COLO668 (cell line): ENCODE results near the gene LGR5.

ENCODE experiments used
- DNase-seq: peaks from one replicate; lab custom pipeline; 2025; ENCODE audit not compliant: unreplicated experiment; lab: John Stamatoyannopoulos, UW

LGR5 gene

DNA sequence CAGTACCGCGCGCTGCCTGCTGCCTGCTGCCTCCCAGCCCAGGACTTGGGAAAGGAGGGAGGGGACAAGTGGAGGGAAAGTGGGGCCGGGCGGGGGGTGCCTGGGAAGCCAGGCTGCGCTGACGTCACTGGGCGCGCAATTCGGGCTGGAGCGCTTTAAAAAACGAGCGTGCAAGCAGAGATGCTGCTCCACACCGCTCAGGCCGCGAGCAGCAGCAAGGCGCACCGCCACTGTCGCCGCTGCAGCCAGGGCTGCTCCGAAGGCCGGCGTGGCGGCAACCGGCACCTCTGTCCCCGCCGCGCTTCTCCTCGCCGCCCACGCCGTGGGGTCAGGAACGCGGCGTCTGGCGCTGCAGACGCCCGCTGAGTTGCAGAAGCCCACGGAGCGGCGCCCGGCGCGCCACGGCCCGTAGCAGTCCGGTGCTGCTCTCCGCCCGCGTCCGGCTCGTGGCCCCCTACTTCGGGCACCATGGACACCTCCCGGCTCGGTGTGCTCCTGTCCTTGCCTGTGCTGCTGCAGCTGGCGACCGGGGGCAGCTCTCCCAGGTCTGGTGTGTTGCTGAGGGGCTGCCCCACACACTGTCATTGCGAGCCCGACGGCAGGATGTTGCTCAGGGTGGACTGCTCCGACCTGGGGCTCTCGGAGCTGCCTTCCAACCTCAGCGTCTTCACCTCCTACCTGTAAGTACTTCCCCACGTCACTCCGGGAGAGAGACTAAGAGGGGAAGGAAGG is at the start of gene LGR5:
Gene LGR5 (plus strand): TSS at position 186 of the 732 bp plus-strand sequence. CDS start 283 bp downstream, at position 469.
- peak; percentile 76 for DNase-seq

GRCh38 chr12:71392521-71393145 is 47.0 kb upstream of the LGR5 start:
- DNase-seq, result peak; percentile 23

- DNase-seq, result no peak
These were observed 46.0 kb upstream of the LGR5 start for GRCh38 chr12:71393625-71394024.

DNA sequence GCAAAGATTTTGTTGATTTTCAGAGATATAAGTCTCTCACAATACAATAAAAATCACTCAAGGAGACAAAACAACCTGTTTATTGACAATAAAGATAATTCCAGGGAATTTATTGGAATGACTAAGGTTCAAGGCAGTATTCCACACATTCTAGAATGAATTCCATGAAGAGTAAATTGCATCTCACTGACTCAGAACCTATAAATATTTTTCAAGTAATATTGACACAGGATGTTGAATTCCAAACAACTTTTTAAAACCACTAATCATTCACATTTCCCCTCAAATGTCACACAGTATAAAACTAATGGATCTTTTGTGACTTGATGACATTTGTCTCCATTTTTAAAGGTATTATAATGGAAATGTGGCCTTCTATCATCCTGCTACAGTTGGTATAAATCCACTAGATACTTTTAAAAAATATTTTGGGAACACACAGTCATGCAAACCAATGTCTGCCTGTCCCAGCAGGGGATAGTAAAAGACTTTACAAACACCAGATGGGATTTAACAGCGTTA is 42.1 kb upstream of the LGR5 start:
- DNase-seq, result no peak

DNA sequence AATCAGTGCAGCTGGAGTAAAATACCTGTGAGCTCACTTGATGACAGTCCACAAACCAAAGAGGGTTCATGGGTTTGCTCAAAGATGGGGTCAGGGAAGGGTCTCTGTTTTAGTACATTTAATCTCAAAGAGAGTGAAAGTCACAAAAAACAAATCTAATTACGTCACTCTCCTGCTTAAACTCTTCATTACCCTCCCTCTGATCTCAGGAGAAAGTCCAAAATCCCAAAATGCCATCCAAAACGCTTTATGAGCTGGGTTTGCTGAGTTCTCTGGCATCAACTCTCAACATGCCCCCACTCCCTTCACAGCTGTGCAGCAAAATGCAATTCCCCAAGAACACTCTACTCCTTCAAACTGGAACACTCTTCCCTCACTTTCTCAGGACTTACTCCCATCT is 40.4 kb upstream of the LGR5 start:
- DNase-seq, result no peak

GRCh38 chr12:71400481-71400880 is 39.1 kb upstream of the LGR5 start:
- DNase-seq, result no peak

- no peak for DNase-seq
These were observed 33.7 kb upstream of the LGR5 start for GRCh38 chr12:71405884-71406283.

GRCh38 chr12:71407732-71408131 is 31.9 kb upstream of the LGR5 start:
- DNase-seq, result no peak

- no peak for DNase-seq
These were observed 28.8 kb upstream of the LGR5 start for GRCh38 chr12:71410844-71411243.

- DNase-seq, result no peak
These were observed 28.0 kb upstream of the LGR5 start for GRCh38 chr12:71411635-71412034.

- peak; percentile 32 for DNase-seq
These were observed 24.0 kb upstream of the LGR5 start for GRCh38 chr12:71415336-71416231.

DNA sequence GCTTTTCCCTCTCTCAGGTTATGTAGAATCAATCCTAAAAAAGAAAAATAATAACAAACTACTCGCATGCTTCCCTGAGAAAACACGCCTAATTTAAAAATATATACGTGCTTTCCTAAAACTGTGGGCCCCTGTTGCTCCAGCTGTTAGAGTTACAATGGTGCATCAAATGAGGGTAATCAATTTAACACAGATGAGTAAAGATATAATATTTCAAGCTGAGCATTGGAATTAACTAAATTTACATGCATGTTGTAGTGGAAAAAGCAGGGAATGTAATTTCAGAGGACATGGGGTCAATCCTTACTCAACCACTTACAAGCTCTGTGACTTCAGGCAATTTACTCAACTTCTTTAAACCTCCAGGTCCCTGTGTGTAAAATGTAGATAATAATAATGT is 22.4 kb upstream of the LGR5 start:
- DNase-seq, result no peak

DNA sequence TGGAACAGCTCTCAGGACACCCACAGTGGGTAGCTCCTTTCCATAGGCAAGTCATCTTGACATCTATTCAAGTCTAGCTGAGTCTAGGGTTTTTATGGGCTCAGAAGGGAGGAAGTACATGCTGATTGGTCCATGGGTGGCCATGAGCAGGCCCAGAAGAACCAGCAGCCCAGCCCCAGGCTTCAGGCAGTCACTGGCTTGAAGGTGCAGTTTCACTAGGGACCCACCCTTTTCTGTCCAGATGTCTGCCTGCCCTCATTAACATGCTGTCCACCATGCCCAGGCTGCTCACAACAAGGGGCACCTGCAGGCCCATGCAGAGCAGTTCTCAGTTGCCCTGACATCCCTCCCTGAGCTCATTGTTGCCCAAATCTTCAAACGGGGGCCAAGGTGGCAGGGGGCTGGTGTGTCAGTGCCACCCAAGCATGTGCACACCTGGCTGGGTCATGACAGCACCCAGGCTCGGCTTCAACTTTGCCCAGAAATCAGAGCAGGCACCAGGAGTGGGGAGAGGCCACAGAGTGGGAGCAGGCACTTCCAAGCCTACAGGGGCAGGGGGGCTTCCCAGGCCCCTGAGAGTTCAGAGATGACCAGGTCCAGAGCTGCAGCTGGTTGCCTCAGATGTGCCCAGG is 18.7 kb upstream of the LGR5 start:
- DNase-seq, result no peak

DNA sequence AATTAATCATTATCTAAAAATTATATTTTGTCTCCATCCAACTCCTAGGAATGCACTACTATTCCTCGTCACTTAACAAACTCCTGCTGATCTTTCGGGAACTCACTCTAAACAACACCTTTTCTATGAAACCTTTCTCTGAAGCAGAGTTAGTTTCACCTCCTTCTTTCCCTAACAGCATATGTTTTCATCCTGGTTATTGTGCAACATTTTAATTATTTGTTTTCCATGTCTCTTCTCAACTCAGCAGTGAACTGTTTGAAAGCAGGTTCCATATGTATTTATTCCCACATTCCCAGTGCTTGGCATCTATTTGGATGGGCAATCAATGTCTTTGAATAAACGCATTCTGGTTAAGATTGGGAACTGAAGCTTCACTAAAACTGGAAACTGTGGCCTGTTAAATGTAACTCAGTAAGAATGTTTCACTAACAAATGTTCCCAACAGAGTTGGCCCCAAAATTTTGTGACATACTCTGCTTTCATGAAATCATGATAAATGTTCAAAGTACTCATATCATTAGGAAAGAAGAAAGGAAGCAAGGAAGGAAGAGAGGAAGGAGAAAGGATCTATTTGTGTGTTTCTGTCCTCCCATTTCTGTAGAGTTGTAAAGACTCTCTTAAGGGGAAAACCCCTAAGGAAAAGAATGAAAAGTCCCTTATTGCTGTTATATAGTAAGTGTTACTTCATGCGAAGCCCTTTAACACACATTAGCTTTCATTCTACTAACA is 13.9 kb upstream of the LGR5 start:
- no peak for DNase-seq

DNA sequence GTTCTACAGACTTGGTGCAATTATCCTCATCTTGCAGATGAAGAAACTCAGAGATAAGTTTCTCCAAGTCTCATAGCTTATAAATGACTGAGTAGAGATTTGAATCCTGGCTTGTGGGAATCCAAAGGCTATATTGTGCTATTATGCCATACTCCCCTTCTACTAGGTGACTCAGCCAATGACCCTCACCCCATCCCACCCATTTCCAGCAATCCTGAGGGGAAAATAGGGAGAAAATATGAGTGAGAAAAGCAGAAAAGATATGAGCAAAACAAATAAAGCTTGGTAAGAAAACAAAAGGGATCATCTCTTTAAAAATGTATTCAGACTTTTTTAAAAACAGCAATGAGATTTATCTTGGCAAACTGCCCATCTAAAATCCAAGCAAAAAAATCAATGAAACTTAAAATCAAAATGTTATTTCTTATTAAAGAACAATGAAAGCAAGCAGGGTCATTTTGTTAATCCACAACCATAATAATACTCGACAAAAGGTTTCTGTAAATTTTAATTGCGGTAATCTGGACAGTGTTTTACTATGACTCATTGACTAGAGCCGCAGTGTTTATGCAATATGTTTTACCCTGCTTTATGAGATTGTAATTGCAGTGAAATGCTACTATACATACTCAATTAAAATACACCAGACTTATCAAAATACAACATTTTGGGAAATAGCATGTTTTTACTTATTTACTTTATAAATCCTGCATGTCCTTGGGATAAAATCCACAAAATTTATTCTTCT is 13.1 kb upstream of the LGR5 start:
- no peak for DNase-seq

GRCh38 chr12:71430756-71431155 is 8.8 kb upstream of the LGR5 start:
- no peak for DNase-seq

DNA sequence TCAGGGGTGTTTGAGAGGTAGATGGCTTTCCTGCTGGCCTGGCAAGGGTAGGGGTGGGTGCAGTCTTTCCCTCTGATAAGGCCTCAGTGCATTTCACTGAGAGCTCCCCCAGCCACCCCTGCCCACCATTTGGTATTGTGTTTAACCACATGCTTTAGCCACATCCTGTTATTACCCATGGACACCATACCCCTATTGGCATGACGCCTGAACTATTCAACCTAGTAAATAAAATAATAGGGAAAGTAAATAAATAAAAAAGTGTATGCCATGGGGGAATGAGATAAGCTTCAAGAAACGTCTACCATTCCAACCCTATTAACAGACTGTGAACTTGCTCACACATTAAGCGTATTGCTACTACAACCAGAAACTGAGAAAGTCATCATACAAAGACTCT is 7.6 kb upstream of the LGR5 start:
- DNase-seq, result peak; percentile 28

- no peak for DNase-seq
These were observed 6.7 kb upstream of the LGR5 start for GRCh38 chr12:71432936-71433335.

DNA sequence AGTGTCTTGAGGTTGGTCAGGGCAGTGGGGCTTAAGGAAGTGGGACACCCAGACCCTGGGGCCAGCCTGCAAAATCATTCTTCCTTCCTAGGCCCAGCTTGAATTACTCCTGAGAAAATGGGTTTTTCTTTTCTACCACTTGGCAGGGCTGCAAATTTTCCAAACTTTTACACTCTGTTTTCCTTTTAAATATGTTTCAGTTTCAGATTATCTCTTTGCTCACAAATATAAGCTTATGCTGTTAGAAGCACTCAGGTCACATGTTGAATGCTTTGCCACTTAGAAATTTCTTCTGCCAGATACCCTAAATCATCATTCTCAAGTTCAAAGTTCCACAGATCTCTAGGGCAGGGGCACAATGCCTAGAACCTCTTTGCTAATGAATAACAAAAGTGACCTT is 2.9 kb upstream of the LGR5 start:
- no peak for DNase-seq
